GM08714 (cell line): ENCODE measurements around the gene CEACAM21.

Experiments used
- H3K4me3 ChIP-seq: fragments of 200-500 bp; sonication (Bioruptor generic); 2 replicates; pipeline ENCODE4 v1.5.1; 2014; ENCODE audit warnings: mild to moderate bottlenecking, low read length, inconsistent platforms
- ZNF274 ChIP-seq: IDR thresholded peaks from 2 replicates; pipeline ENCODE4 v1.6.1; 2012; ENCODE audit warnings: mild to moderate bottlenecking, low read depth, low read length

The CEACAM21 gene

GRCh38 chr19:41543582-41543981, 32.4 kb upstream of the CEACAM21 start:
- TF ChIP-seq ZNF274: no peak
- no peak overlapping the region for H3K4me3 ChIP-seq

- H3K4me3 ChIP-seq: peak overlapping the region; percentile 17; the same call in 1 of the 2 replicates
- TF ChIP-seq ZNF274: no peak
These were observed 30.4 kb upstream of the CEACAM21 start for GRCh38 chr19:41545547-41545946.

DNA sequence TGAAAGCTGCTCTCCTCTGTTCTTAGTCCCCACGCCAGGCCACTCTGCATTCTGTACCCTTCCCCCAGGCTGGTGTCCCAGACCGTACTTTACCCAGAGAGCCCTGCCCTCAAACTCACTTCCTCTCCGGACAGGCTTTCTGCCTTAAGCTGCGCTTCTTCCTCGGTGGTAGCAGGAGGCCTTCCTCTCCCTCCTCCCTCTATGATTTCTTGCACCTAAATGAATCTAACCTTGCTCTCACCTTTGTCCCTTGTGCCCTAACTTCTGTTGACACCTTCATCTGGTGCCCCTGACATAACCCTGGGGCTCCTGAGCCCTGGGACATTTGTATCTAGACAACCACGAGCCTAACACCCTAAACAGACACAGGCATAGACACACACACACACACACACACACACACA, 29.6 kb upstream of the CEACAM21 start:
- peak overlapping the region; percentile 17; the same call in 1 of the 2 replicates for H3K4me3 ChIP-seq
- TF ChIP-seq ZNF274: no peak

GRCh38 chr19:41546961-41547360, 29.0 kb upstream of the CEACAM21 start:
- no peak overlapping the region for H3K4me3 ChIP-seq
- TF ChIP-seq ZNF274: no peak

DNA sequence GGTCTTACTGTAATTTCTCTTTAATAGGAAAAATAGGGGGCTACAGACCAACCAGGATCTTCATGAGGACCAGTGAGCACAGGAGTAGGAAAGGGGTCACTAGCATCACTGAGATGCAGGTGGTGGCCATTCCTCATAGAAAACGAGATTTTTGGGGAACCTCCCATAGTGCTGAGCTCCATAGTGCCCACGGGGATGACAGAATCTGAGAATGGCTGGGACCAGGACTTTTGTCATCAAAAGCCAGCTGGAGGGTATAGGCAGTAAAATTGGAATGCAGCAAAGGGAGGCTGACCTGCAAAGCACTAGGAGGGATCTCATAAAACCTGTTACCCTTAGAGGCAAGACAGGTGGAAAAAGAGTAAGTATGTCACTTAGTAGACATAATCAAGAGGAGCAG, 28.4 kb upstream of the CEACAM21 start:
- no peak for TF ChIP-seq ZNF274

GRCh38 chr19:41548047-41548446, 27.9 kb upstream of the CEACAM21 start:
- H3K4me3 ChIP-seq: no peak overlapping the region
- TF ChIP-seq ZNF274: no peak

More for the DNA sequence above, 28.4 kb upstream of the CEACAM21 start:
- H3K4me3 ChIP-seq: no peak overlapping the region

GRCh38 chr19:41548954-41549688, 26.8 kb upstream of the CEACAM21 start:
- peak overlapping the region; percentile 98 for H3K4me3 ChIP-seq
- no peak for TF ChIP-seq ZNF274

DNA sequence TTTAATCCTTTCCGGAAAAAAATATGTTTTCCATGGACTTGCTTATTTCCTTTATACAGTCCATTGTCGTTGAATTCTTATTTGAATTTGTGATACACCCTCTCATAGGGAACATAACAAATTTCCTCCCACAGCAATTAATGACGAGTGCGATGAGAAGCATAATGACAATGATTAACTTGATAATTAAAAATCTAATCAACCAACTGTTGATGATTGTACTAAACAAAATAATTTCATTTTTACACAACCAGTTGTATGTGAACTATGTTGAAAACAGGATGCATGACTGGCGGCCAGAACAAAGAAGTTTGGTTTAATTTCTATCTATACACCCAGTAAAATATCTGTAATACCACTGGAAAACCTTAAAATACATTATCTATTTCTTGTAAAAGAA, 26.1 kb upstream of the CEACAM21 start:
- H3K4me3 ChIP-seq: peak overlapping the region; percentile 98
- TF ChIP-seq ZNF274: no peak

GRCh38 chr19:41551212-41551610, 24.8 kb upstream of the CEACAM21 start:
- TF ChIP-seq ZNF274: no peak
- H3K4me3 ChIP-seq: peak overlapping the region; percentile 98

- H3K4me3 ChIP-seq: peak overlapping the region; percentile 98; the same call in 1 of the 2 replicates
These were observed 24.3 kb upstream of the CEACAM21 start for GRCh38 chr19:41551711-41552110.

DNA sequence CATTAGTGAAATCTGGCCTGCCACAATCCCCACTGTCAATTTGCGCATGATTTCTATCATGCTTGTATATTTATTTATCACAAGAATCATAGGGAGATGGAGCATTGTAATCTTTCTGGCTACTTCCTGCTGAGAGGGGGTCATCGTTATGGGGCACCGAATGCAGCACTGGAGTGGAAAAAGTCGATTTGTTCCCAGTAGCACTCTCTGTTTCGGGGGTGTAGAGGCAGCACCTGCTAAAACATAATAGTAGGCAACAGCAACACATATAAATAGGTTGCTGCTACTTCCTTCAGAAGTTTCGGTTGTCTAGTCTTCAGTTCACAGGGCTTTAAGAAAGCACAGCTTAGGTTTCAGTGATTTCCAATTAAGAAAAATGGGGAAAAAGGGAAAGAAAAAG, 23.4 kb upstream of the CEACAM21 start:
- no peak for TF ChIP-seq ZNF274
- peak overlapping the region; percentile 98; the same call in 1 of the 2 replicates for H3K4me3 ChIP-seq

More at GRCh38 chr19:41551711-41552110, 24.3 kb upstream of the CEACAM21 start:
- TF ChIP-seq ZNF274: no peak

DNA sequence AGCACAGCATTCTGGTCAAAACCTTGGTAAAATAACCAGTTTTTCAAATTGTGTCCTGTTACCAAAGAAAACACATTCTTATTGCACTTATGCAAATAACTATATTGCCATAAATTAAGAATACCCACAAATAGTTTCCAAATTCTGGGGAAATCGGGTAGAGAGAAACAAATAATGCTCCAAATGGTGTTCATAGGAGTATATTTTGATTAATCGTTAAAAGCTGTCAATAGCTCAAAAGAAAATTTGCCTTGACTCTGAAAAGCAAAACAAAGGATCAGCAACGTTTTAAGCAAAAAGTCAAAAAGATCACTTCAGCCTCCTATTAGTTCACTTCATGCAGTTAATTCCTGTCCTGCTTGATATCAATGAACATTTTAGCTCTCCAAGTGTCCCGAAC, 22.2 kb upstream of the CEACAM21 start:
- TF ChIP-seq ZNF274: no peak
- no peak overlapping the region for H3K4me3 ChIP-seq

- TF ChIP-seq ZNF274: no peak
- no peak overlapping the region for H3K4me3 ChIP-seq
These were observed 21.1 kb upstream of the CEACAM21 start for GRCh38 chr19:41554907-41555306.

DNA sequence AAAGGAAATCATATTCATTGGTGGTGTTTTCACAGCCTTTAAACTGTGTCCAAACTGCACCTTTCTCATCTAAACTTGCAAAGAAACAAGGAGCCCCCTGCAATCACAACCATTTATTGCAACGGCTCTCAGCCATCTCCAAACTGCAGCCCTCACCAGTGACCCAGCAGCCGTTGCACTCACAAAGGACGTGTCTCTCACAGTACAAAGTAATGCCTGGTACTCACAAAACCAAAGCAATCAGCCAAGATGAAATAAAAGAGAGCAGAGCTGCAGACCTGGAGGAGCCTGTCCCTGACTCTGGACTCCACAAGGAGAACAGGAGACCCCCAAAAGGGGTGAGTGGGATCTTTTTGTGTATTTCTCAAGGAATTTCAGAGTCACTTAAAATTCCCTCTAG, 20.2 kb upstream of the CEACAM21 start:
- no peak overlapping the region for H3K4me3 ChIP-seq
- TF ChIP-seq ZNF274: no peak

GRCh38 chr19:41563854-41564514, 12.0 kb upstream of the CEACAM21 start:
- no peak overlapping the region for H3K4me3 ChIP-seq
- TF ChIP-seq ZNF274: no peak
